ENCODE measurements around the gene THOC3.
"Not testable (repeated sequence)": the region's sequence is repeated elsewhere in the genome, so short reads cannot be mapped to it uniquely, and the experiment has no call there.

- TF ChIP-seq CTCF (conservative IDR thresholded peaks at IDR 0.05; ENCODE audit: low read length); EZH2phosphoT487 (IDR thresholded peaks at IDR 0.05; ENCODE audit: borderline replicate concordance, low read depth, low read length): not testable (repeated sequence)
These were observed 27.4 kb upstream of the THOC3 start for GRCh38 chr5:175995506-175995905.
